Right hindlimb (tissue), 1 donor: ENCODE results near the gene ADRA1B.

Experiments used
- DNase-seq: peaks from one replicate; pipeline ENCODE4 v3.0.0-alpha.2; 2018

Gene ADRA1B

GRCh38 chr5:159915904-159916840, at the start of gene ADRA1B:
ADRA1B (plus strand) TSS chr5:159916482; CDS start chr5:159916906, 424 bp downstream.
- DNase-seq = peak; percentile 77

- DNase-seq = no peak
Measured at GRCh38 chr5:159873680-159874079, 42.6 kb upstream of the ADRA1B start.

- no peak for DNase-seq
Measured at GRCh38 chr5:159874263-159874662, 42.0 kb upstream of the ADRA1B start.

GRCh38 chr5:159877016-159877415, 39.3 kb upstream of the ADRA1B start:
- DNase-seq = no peak

- DNase-seq = peak; percentile 47
Measured at GRCh38 chr5:159877894-159878448, 38.3 kb upstream of the ADRA1B start.

GRCh38 chr5:159878988-159879471, 37.3 kb upstream of the ADRA1B start:
- DNase-seq = peak; percentile 74

- DNase-seq = no peak
Measured at GRCh38 chr5:159880676-159881075, 35.6 kb upstream of the ADRA1B start.

- no peak for DNase-seq
Measured at GRCh38 chr5:159881967-159882366, 34.3 kb upstream of the ADRA1B start.

GRCh38 chr5:159883522-159883950, 32.7 kb upstream of the ADRA1B start:
- DNase-seq = no peak

GRCh38 chr5:159884917-159885620, 31.2 kb upstream of the ADRA1B start:
- no peak for DNase-seq

- no peak for DNase-seq
Measured at GRCh38 chr5:159886296-159886695, 30.0 kb upstream of the ADRA1B start.

GRCh38 chr5:159887050-159887449, 29.2 kb upstream of the ADRA1B start:
- no peak for DNase-seq

GRCh38 chr5:159888860-159889259, 27.4 kb upstream of the ADRA1B start:
- no peak for DNase-seq

GRCh38 chr5:159890141-159890540, 26.1 kb upstream of the ADRA1B start:
- DNase-seq = no peak

GRCh38 chr5:159891371-159891770, 24.9 kb upstream of the ADRA1B start:
- no peak for DNase-seq

GRCh38 chr5:159893040-159893695, 23.1 kb upstream of the ADRA1B start:
- DNase-seq = no peak

- no peak for DNase-seq
Measured at GRCh38 chr5:159894149-159894720, 22.0 kb upstream of the ADRA1B start.

- no peak for DNase-seq
Measured at GRCh38 chr5:159897786-159898393, 18.4 kb upstream of the ADRA1B start.

- DNase-seq = no peak
Measured at GRCh38 chr5:159899067-159900049, 16.9 kb upstream of the ADRA1B start.

GRCh38 chr5:159901308-159901707, 15.0 kb upstream of the ADRA1B start:
- DNase-seq = no peak

- DNase-seq = no peak
Measured at GRCh38 chr5:159901772-159902171, 14.5 kb upstream of the ADRA1B start.
